ENCODE measurements around the gene FSTL5.

- TF ChIP-seq EZH2 (IDR thresholded peaks at IDR 0.05; ENCODE audit: insufficient read depth, poor library complexity, severe bottlenecking), result no peak
- no peak for TF ChIP-seq EZH2phosphoT487 (IDR thresholded peaks at IDR 0.05; ENCODE audit: insufficient read depth, low read depth)
Measured at GRCh38 chr4:161920304-161921052, 243.3 kb downstream of the FSTL5 start.

All from GM23248 (cell line).